NCI-H2081 (cell line): ENCODE measurements around the gene RAB3IL1.
A peak's percentile ranks its signal among the peaks of the same experiment; 100 is the strongest.

Experiments
- DNase-seq, 2 experiments: peaks; one replicate each; lab custom pipeline; 2025; lab: John Stamatoyannopoulos, UW

RAB3IL1 gene

DNA sequence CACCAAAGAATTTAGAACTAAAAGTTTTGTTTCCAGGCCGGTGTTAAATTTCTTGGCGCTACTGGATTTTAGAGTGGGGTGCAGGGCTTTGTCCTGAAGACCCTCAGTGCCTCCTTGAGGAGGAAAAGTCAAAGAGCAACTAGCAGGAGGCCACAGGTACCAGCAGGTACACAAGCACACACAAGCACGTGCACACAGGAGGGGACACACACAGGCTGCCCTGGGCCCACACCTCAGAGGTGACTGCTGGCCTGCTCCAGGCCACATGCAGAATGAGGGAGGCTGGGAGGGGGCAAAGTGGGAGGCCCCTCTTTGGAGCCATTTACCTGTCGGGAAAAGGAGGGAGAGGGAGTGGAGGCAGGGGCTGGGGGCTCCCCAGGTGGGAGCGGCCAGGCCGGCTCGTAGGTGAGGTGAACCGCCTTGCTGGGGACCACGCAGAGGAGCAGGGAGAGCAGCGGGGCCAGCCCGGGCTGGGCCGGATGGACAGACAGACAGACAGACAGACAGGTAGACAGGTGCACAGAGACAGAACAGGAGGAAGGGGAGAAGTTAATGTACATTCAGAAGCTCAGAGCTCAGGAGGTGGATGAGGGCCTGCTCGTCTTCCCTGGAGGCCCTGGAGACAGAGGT, 12.2 kb downstream of the RAB3IL1 start:
- no peak for DNase-seq

DNA sequence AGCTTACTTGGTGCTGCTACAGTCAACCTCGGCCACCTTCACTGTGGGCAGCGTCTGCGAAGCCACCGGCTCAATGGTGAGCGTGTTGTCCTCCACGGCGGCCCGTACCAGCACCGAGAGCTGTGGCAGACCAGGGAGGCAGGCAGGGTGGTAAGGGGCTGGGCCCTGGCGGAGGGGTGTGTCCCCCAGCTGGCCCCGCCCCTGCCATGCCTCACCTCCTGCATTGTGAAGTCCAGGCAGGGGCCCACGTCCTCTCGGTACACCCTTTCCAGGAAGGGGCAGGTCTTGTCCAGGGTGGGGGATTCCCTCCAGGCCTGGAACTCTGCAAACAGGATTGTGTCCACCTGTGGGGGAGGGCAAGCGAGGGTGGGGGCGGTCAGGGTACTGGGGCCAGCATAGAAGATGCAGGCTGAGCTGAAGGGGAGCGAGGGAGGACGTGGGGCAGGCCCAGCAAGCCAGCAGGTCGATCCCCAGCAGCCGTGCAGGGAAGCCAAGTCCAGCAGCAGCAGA, 12.8 kb downstream of the RAB3IL1 start:
- DNase-seq, result no peak

DNA sequence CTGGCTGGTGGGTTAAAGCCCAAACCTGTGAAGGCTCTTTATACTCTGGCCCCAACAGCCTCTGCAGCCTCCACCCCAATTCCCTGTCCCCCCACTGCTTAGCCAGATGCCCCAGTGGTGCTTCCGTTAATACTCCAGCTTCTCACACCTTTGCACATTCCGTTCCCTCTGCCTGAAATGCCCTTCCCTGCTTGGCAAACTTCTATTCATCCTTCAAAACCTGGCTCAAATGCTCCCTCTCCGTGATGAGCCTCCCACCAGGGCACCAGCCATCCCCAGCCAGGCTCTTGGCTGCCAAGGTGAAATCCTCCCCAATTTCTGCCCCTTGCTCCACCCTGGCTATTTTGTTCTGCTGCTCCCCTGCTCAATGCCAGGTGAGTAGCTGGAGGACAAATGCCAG, 13.5 kb downstream of the RAB3IL1 start:
- no peak for DNase-seq

DNA sequence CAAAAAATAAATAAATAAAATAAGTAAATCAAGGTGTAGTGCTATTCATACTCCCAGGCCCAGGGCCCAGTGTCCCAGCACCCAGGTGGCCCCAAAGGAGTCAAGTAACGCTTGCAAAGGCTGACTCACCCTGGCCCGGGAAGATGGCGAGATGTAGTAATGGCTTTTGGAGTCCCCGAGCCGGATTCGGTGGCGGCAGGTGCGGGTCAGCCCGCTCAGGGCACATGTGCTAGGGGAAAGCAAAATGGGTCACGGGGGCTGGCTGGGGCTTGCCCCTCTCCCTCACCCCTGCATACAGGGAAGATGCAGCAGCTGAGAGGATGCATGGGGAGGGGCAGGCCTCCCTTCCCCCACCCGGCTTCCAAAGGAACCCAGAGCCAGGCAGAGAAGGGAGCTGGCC, 15.1 kb downstream of the RAB3IL1 start:
- no peak for DNase-seq

DNA sequence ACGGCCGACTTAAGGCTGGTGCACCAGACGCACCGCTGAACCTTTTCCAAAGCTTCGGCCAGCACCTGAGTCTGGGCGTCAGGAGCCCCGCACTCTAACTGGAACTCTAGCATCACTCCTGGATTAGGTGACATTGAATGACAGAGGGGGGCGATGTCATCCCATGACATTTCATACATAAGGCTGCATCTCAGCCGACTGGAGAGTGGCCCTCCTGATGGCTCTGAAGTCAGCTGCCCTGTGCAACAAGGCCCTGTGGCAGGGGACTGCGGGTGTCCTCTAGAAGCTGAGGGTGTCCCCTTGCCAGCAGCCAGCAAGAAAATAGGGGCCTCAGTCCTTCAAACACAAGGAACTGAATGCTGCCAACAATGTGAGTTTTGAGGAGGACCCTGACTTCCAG, 16.0 kb downstream of the RAB3IL1 start:
- DNase-seq, result no peak

DNA sequence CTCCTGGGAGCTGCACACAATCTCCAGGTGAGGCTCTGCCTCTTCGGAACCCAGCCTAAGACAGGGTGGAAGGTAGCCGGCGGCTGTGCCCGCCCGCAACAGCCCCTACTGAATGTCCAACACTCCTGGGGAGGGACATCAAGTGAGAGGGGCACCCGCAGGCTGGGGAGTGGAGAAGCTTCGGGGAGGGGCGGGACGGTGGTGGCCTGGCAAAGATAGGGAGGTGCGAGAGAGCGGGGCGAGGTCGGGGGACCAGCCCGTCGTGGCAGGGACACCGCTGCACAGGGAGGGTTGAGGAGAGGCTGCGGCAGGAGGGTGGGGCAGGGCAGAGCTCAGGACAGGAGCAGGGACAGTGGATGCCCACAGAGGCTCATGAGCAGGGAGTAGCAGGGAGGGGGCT, 17.1 kb downstream of the RAB3IL1 start:
- no peak for DNase-seq

DNA sequence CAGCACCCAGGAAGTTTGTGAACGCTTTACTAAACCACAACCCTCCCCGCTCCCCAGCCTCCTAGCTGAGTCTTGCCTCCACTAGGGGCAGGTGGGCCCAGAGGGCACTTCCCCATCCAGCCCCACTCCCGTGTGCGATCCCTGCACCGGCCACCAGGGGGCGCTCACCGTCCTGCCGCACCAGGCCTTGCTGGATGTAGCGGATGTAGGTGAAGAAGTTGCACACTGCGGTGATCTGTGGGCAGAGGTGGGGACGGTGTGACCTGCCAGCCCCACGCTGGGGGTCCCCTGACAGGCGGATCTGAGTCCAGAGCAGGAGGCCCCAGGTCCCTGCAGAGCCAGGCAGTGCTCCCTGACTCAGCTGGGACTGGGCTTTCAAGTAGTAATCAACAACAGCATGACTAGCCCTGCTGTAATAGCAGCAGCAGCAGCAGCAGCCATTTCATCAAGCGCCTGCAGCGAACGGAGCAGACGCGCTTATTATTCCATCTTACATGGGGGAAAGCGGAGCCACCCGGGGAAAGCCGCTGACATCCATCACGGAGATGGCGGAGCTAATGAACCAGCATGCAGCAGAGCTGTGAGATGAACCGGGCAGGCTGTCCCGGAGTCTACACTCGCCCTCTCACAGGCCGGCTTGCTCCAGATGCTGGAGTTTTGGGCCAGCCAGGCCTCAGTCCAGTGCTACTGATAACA, 18.1 kb downstream of the RAB3IL1 start:
- DNase-seq, result peak; percentile 64 to 74

DNA sequence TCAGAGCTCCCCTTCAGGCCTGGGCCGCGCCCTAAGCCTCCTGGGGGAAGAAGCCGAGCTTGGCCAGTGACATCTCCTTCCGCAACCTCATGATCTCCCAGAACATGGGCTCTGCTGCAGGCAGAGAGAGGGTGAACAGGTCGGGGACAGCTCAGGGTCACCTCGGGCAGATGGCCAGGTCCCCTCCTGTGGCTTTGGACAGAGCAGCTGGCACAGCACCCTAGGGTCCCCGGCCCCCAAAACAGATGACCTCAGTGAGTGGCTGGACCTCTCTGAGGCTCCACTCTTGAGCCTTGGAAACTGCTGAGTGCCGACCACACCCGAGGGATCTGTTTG, 19.2 kb downstream of the RAB3IL1 start:
- no peak for DNase-seq

DNA sequence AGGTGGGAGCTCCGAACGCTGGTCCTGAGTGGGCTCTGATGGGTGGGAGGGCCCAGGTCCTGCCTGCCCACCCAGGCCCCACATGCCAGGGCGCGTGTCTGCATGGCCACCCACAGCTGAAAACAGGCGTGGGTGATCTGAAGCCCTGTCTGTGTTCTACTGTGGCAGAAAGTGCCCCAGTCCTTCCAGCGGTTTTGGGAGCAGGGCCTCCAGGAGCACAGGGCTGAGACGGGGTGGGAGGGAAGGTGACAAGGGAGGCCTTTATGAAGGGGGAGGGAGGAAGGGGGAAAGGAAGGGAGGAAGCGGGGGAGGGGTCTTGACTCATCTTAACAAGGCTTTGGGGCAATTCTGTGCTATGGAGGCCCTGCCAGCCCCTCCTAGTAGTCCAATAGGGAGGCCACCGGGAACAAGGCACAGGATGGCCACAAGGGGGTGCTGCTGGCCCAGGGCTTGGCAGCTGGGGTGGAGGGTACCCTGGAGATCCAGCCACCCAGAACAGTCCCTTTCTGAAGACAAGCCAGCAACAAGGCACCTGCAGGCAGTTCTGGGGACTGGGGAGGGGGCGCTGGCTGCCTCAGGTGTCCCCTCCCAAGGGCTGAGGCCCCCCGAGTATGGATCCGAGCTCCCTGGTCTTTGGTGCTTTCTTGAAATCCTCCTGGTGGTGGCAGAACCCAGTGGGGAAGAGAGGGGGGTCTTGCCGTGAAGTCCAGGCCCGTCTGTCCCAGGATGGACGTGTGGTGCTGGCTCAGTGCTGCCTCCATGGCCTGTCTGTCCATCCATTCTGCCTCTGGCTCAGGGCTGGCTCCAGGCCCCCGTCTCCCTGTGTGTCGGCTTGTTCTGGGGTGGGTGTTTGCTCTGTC, 19.7 kb downstream of the RAB3IL1 start:
- peak; percentile 58 to 73 for DNase-seq

DNA sequence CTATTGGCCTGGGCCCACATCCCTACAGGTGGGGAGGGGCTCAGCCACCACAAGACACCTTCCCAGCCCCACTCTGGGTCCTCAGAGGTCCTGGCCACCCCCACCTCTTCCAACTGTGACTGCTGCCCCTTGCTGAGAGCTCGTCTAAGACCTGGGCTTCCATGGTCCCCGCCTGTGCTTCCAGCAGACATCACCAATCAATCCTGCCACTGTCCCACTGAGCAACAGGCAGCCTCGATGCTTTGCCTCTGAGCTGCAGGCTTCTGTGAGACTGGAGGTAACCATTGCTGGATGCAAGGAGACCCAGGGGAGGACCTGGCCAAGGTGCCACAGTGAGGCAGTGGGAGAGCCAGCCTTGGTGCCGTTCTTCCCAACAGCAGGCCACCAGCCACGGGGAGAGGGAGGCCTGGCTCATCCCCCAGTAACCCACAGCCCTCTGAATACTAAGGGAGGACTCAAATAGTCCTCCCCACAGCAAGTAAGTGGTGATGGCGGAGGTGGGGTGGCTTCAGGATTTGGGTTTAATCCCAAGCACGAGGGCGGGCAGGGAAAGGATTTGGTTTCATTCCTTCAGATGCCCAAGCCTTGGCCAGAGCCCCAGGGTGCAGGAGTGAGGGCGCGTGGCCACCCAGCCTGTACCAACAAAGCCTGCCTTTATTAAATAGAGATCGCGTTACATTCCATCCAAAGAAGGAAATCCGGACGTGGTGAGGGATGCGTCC, 20.5 kb downstream of the RAB3IL1 start:
- DNase-seq, result no peak

DNA sequence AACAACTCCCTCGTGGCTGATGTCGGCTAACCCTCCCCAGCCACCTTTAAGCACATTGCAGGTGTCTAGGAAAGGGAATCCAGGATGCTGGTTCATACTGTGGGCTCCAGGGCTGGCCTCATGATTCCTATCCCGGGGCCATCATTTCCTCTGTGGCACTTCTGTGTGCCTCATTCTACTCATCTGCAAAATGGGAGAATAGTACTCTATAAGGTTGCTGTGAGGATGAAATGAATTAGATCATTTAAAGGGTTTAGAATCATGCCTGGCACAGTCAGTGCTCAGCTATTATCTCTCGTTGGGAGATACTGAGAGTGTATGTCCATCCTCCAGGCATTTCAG, 21.7 kb downstream of the RAB3IL1 start:
- no peak for DNase-seq

DNA sequence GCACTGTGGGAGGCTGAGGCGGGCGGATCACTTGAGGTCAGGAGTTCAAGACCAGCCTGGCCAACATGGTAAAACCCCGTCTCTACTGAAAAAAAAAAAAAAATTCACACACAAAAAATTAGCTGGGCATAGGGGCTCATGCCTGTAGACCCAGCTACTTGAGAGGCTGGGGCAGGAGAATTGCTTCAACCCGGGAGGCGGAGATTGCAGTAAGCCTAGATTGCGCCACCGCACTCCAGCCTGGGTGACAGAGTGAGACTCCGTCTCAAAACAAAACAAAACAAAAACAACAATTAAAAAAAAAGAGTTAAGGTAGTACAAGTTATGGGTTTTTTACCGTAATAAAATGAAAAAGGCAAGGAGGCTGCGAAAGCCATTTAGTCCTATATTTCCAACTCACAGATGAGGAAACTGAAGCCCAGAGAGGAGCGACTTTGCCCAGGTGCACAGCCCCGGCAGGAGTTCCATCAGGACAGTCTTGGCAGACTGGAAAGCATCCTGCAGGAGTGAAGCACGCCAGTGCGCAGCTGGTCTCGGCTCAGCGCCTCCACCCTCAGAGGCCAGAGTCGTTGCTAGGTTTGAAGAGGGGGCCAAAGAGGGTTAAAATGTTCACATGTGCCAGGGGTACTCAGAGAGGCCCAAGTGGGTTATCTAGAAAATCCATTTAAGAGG, 22.2 kb downstream of the RAB3IL1 start:
- DNase-seq, result no peak

DNA sequence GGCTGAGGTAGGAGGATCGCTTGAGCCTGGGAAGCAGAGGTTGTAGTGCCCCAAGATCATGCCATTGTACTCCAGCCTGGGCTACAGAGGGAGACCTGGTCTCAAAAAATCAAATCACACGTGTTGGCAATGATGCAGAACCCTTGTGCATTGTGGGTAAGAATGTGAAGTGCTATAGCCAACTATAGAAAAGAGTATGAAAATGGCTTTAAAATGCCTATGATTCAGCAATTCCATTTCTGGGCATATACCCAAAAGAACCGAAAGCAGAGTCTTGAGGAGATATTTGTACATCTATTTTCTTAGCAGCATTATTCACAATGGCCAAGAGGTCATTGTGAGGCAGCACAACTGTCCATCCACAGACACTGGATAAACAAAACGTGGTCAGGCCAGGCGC, 23.4 kb downstream of the RAB3IL1 start:
- no peak for DNase-seq

DNA sequence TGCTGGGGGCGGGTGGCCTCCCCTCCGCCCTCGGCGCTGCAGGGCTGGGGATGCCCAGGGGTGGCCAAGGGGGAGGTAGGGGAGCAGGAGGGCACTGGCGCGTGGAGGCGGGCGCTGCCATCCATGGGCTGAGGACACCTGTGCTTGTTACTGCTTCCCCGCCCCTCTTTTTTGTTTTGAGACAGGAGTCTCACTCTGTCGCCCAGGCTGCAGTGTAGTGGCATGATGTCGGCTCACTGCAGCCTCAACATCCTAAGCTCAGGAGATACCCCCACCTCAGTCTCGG, 25.3 kb downstream of the RAB3IL1 start:
- DNase-seq, result no peak

DNA sequence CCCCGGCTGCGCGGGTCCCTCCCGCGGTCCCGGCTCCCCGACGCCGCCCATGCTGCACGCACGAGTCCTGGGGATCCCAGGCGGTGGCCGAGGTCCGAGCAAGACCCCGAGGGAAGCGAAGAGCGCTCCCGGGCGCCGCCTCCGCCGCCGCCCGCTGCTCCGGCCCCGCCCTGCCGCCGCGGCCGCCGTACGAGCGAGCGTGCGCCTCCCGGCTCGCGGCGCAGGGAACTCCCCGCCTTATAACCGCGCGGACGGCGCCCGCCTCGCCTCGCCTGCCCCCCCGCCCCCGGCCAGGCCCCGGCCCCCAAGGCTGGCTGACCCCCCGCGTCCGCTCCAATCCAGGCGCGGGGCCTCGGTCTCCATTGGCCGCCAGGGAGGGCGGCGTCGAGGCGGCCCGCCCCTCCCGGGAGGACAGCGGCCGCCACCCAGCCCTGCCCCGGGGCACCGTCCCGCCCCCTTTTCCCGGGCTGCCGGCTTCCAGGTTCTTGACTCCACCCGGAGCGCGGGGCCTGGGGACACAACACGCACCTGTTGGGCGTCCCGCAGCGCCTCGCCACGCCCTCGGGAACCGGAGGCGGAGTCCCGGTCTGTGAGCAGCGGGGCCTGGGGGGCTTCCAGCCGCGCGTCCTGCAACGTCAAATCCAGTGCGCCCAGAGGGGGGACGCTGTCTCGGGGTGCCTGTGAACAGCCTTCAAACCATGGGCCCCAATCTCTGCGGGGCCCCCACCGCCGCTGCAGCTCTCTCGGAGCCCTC, 25.9 kb downstream of the RAB3IL1 start, which contains the start of gene FADS3:
Gene FADS3 (minus strand): TSS at position 215 of the 754 bp plus-strand sequence. CDS start 164 bp downstream, at position 51.
- peak; percentile 90 to 92 for DNase-seq

DNA sequence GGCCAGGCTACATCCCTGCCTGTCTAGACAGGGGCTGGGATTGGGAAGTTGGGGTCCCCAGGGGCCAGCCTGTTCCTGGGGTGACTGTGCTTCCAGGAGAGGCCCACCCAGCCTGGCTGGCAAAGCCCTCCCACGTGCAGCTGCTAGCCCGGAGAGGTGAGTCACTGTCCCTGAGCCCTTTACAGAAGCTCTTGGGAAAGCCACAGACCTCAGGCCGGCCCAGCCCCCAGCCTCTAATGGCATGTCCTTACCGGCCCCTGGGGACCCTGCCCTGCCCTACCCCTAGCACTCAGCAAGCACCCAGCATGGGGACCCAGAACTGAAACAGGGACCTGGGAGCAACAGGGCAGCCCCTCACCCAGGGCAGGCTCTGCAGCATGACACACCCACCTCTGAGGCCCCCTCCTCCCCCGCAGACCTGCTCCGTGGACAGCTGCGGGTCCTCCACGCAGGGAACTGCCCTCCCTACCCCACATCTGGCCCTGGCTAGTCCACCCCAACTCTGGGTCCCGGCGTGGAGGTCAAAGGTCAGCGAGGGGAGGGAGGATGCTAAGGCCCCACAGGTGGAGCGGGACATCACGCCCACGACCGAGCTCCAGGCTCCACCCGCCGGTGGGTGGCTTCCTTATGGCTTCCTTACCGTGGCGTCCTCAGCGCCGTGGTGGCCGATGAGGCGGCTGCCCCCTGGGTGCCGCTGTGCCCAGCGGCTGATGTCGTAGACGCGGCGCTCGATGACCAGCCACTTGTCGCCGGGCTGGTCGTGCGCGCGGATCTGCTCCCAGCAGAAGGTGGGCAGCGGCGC, 26.6 kb downstream of the RAB3IL1 start:
- peak in 1 of 2 experiments; percentile 30 for DNase-seq

DNA sequence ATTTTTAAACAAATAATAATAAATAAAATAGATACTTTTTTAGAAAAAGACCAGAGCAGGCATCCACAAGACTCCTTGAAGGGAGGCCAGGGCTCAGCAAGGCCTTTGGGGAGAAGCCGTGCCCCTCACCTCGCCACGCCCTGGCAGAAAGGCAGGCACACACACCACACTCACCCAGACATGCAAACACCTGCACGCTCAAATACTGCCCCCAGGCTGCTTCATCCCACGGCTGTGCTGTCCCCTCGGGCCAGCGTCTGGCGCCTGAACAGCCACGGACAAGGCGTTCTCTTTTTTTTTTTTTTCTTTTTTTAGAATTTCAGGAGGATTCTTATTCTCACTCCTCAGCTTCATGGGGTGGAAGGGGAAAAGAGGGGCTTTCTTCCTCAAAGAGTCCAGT, 27.5 kb downstream of the RAB3IL1 start:
- DNase-seq, result no peak

DNA sequence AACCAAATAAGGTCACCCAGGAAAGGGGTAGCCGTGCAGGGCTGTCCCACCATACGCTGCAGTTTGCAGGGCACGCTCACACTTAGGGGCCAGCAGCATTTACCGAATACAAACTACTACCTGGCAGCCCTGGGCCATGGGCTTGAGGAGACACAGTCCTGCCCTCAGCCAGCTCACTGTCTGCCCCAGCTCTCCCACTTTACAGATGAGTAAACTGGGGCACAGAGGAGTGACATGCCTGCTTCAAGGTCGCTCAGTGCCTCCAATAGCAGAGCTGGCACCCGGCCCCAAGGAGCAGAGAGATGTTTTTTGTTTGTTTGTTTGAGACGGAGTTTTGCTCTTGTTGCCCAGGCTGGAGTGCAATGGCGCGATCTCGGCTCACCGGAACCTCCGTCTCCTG, 28.8 kb downstream of the RAB3IL1 start:
- no peak for DNase-seq

DNA sequence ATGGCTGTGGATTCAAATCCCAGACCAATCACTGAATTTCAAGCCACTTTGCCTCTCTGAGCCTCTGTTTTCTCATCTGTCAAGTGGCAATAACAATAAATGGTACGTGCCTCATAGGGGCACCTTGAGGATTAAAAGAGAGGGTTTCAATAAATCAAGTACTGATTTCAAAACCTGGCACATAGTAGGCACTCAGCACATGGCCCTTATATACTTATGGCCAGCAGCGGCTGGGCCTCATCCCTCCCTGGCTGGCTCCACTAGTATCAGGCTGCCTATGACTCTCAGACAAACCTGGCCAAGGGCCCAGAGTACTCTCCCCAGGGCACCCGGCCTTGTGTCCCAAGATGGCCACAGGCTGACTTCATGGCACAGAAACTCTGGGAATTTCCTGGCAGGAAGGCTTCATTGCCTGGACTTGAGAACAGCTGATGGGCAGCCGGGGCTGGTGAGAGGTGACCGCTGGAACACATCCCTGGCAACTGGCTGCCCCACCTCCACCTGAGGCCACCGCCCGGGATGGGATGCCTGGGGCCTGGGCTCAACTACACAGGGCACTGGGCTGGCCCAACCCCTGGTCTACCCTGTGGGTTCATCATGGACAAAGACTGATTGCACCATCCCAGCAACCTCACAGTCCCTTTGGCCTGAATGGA, 29.4 kb downstream of the RAB3IL1 start:
- no peak for DNase-seq

DNA sequence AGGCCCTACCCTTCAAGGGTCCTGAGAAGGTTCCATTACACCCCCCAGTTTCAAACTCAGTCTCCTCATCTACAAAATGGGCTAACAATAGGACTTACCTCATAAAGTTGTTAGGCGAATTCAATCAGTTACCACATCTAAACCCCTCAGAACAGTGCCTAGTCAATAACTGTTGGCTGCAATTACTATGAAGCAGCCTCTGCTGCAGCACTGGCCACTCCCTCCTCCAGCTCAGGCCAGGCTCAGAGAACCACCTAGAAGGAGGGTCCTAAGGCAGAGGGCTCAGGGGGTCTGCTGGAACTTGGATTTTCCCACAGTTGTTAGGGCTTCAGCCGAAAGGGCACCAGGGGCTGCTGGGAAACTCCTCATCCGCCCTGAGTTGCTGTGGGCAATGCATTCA, 30.7 kb downstream of the RAB3IL1 start:
- DNase-seq, result no peak
